H1 (cell line): ENCODE measurements around the gene RHBDD1. TPM values are rescaled to one million over a fixed set of nuclear protein-coding genes. Genes with fewer than 3 reads are reported as not detected.

Experiments used
- CTCF ChIA-PET: fragments of 300-600 bp; sonication (Branson Sonifier 250); formaldehyde crosslinking; loops from one replicate; lab custom pipeline; 2021; ENCODE audit not compliant: partially characterized antibody; lab: Charles Lee
- POLR2A ChIA-PET: fragments of 300-600 bp; sonication (Branson Sonifier 250); formaldehyde crosslinking; loops from one replicate; lab custom pipeline; 2021; ENCODE audit warnings: inconsistent platforms; ENCODE audit not compliant: partially characterized antibody; lab: Charles Lee
- DNase-seq, 2 experiments: peaks; one replicate each; pipeline versions ENCODE4 v3.0.0 to v3.0.0-alpha.2; 2010 to 2022; ENCODE audit warnings: low spot score in 2 of 2, low read depth in 1 of 2, mixed read lengths in 1 of 2
- FAIRE-seq: peaks from 2 replicates; lab custom pipeline; 2011; peaks lifted over from hg19 to GRCh38; lab: Jason Lieb, UNC
- H2AFZ ChIP-seq: 2 replicates; pipeline ENCODE4 v1.8.1; 2012; ENCODE audit warnings: low read length, inconsistent platforms
- H2AK5ac ChIP-seq: 2 replicates; pipeline ENCODE4 v1.6.1; 2013; ENCODE audit warnings: low read depth, low read length
- H2BK120ac ChIP-seq: replicated peaks from 2 replicates; pipeline ENCODE3; 2013; ENCODE audit warnings: low read depth, low read length, inconsistent platforms
- H2BK12ac ChIP-seq: 2 replicates; pipeline ENCODE4 v1.6.1; 2013; ENCODE audit warnings: low read depth, low read length
- H2BK15ac ChIP-seq: 2 replicates; pipeline ENCODE4 v1.6.1; 2013; ENCODE audit warnings: low read length
- H2BK20ac ChIP-seq: 2 replicates; pipeline ENCODE4 v1.6.1; 2013; ENCODE audit warnings: low read length
- H2BK5ac ChIP-seq: 2 replicates; pipeline ENCODE4 v1.6.1; 2013; ENCODE audit warnings: low read depth, low read length
- H3K14ac ChIP-seq: 2 replicates; pipeline ENCODE4 v1.6.1; 2013; ENCODE audit warnings: inconsistent platforms; ENCODE audit not compliant: insufficient read length
- H3K18ac ChIP-seq: 2 replicates; pipeline ENCODE4 v1.6.1; 2013; ENCODE audit warnings: low read length; ENCODE audit errors: extremely low read depth
- H3K23ac ChIP-seq: 2 replicates; pipeline ENCODE4 v1.6.1; 2013; ENCODE audit warnings: inconsistent platforms; ENCODE audit not compliant: insufficient read length
- H3K23me2 ChIP-seq: 2 replicates; pipeline ENCODE4 v1.6.1; 2013; ENCODE audit warnings: low read depth, low read length
- H3K27ac ChIP-seq: 2 replicates; pipeline ENCODE4 v1.6.1; 2011; ENCODE audit warnings: low read depth, low read length, inconsistent platforms
- H3K27me3 ChIP-seq, 4 experiments: replicated peaks in 1 of 4; 1 replicate in 1 of 4; 2 replicates in 3 of 4; pipeline versions ENCODE4 v1.6.1 to v1.8.1; 2011 to 2013; ENCODE audit warnings: low read length in 3 of 4, mild to moderate bottlenecking in 3 of 4, inconsistent platforms in 2 of 4, mixed read lengths in 2 of 4, moderate library complexity in 1 of 4; ENCODE audit not compliant: control insufficient read depth in 3 of 4, insufficient read depth in 3 of 4; ENCODE audit errors: extremely low read depth in 1 of 4
- H3K36me3 ChIP-seq, 4 experiments: 2 replicates each; pipeline versions ENCODE4 v1.6.1 to v1.8.1; 2011 to 2013; ENCODE audit warnings: mild to moderate bottlenecking in 4 of 4, low read length in 3 of 4, moderate library complexity in 2 of 4, control low read depth in 1 of 4, inconsistent platforms in 1 of 4; ENCODE audit not compliant: insufficient read depth in 4 of 4, control insufficient read depth in 2 of 4
- H3K4ac ChIP-seq: replicated peaks from 2 replicates; pipeline ENCODE3; 2013; ENCODE audit warnings: low read length, low read depth, mixed read lengths, inconsistent platforms; ENCODE audit not compliant: insufficient read length
- H3K4me1 ChIP-seq, 4 experiments: replicated peaks in 1 of 4; 1 replicate in 1 of 4; 2 replicates in 3 of 4; pipeline versions ENCODE4 v1.6.1 to v1.8.1; 2011 to 2013; ENCODE audit warnings: low read length in 3 of 4, inconsistent platforms in 2 of 4, mixed read lengths in 1 of 4; ENCODE audit not compliant: insufficient read depth in 4 of 4, control insufficient read depth in 3 of 4
- H3K4me2 ChIP-seq, 2 experiments: 2 replicates each; pipeline versions ENCODE4 v1.6.1 to v1.8.1; 2011 to 2013; ENCODE audit warnings: low read depth in 2 of 2, low read length in 2 of 2, control low read depth in 1 of 2, inconsistent platforms in 1 of 2, mild to moderate bottlenecking in 1 of 2; ENCODE audit not compliant: insufficient read depth in 1 of 2
- H3K4me3 ChIP-seq, 4 experiments: fragments of 200-600, 300-600 bp in 1 of 4; sonication (generic), shearing (Covaris generic), sonication (Bioruptor Twin) in 1 of 4; 2 replicates each; pipeline versions ENCODE4 v1.5.1 to v1.8.1; 2011 to 2016; ENCODE audit warnings: low read length in 4 of 4, low read depth in 3 of 4, control low read depth in 2 of 4, inconsistent platforms in 2 of 4, mild to moderate bottlenecking in 2 of 4, mixed read lengths in 1 of 4, moderate library complexity in 1 of 4; ENCODE audit not compliant: insufficient read depth in 2 of 4; ENCODE audit errors: extremely low read depth in 1 of 4
- H3K56ac ChIP-seq: replicated peaks from 2 replicates; pipeline ENCODE3; 2013; ENCODE audit warnings: low read depth, mild to moderate bottlenecking, mixed read lengths, low read length, inconsistent platforms; ENCODE audit not compliant: insufficient read length
- H3K79me1 ChIP-seq: 2 replicates; pipeline ENCODE4 v1.6.1; 2013; ENCODE audit warnings: low read depth, low read length, control low read depth
- H3K79me2 ChIP-seq, 2 experiments: 2 replicates each; pipeline versions ENCODE4 v1.6.1 to v1.8.1; 2012 to 2013; ENCODE audit warnings: low read length in 2 of 2, mild to moderate bottlenecking in 2 of 2, inconsistent platforms in 1 of 2; ENCODE audit not compliant: insufficient read depth in 2 of 2, control insufficient read depth in 1 of 2
- H3K9ac ChIP-seq, 4 experiments: replicated peaks in 1 of 4; 1 replicate in 1 of 4; 2 replicates in 3 of 4; pipeline versions ENCODE4 v1.6.1 to v1.8.1; 2011 to 2013; ENCODE audit warnings: low read depth in 3 of 4, low read length in 3 of 4, control low read depth in 2 of 4, mild to moderate bottlenecking in 2 of 4, moderate library complexity in 2 of 4, inconsistent platforms in 1 of 4; ENCODE audit errors: extremely low read depth in 1 of 4
- H3K9me3 ChIP-seq, 2 experiments: 2 replicates each; pipeline versions ENCODE4 v1.6.1 to v1.8.1; 2012 to 2013; ENCODE audit warnings: mild to moderate bottlenecking in 2 of 2, moderate library complexity in 2 of 2, control low read depth in 1 of 2, inconsistent platforms in 1 of 2, low read depth in 1 of 2, low read length in 1 of 2, mixed read lengths in 1 of 2; ENCODE audit not compliant: insufficient read depth in 2 of 2
- H4K20me1 ChIP-seq, 2 experiments: replicated peaks in 1 of 2; 2 replicates each; pipeline versions ENCODE3 to v1.8.1; 2011 to 2013; ENCODE audit warnings: inconsistent platforms in 2 of 2, low read length in 2 of 2, mild to moderate bottlenecking in 1 of 2; ENCODE audit not compliant: insufficient read depth in 2 of 2, control insufficient read depth in 1 of 2
- H4K5ac ChIP-seq: 2 replicates; pipeline ENCODE4 v1.6.1; 2013; ENCODE audit warnings: low read length, low read depth, mixed read lengths, inconsistent platforms; ENCODE audit not compliant: insufficient read length
- H4K8ac ChIP-seq: 2 replicates; pipeline ENCODE4 v1.8.0; 2013; ENCODE audit warnings: mild to moderate bottlenecking, moderate library complexity, low read length, inconsistent platforms; ENCODE audit not compliant: insufficient read depth; ENCODE audit errors: extremely low read depth
- H4K91ac ChIP-seq: replicated peaks from 2 replicates; pipeline ENCODE3; 2013; ENCODE audit warnings: low read length, mixed read lengths, inconsistent platforms; ENCODE audit not compliant: insufficient read length
- BACH1 ChIP-seq: IDR thresholded peaks from 2 replicates; pipeline ENCODE4 v1.6.1; 2012; ENCODE audit warnings: low read length, improper control_type of control experiment
- CBX8 ChIP-seq: fragments of 300-800, 300-1000 bp; sonication (generic); IDR thresholded peaks from 2 replicates; pipeline ENCODE4 v1.7.1; 2016; ENCODE audit warnings: low read depth, low read length, borderline replicate concordance
- CTCF ChIP-seq, 3 experiments: IDR thresholded peaks; 1 replicate in 2 of 3; 2 replicates in 1 of 3; pipeline versions ENCODE4 v1.5.1 to v1.6.1; 2011; ENCODE audit warnings: low read length in 3 of 3, mild to moderate bottlenecking in 3 of 3, inconsistent platforms in 2 of 3, low read depth in 1 of 3, moderate library complexity in 1 of 3; ENCODE audit not compliant: insufficient read depth in 1 of 3; ENCODE audit errors: control extremely low read depth in 1 of 3
- KDM1A ChIP-seq: fragments of 200-600, 300-600 bp; sonication (generic); IDR thresholded peaks from 2 replicates; pipeline ENCODE4 v1.7.1; 2016; ENCODE audit warnings: mild to moderate bottlenecking, low read length, borderline replicate concordance
- SIN3A ChIP-seq, 2 experiments: IDR thresholded peaks in 1 of 2; conservative IDR thresholded peaks in 1 of 2; 2 replicates each; pipeline ENCODE4 v1.6.1; 2011 to 2012; ENCODE audit warnings: low read length in 2 of 2, improper control_type of control experiment in 1 of 2, low read depth in 1 of 2, mild to moderate bottlenecking in 1 of 2
- SP4 ChIP-seq: IDR thresholded peaks from 2 replicates; pipeline ENCODE4 v1.6.1; 2012; ENCODE audit warnings: low read length, inconsistent platforms
- TAF7 ChIP-seq: optimal IDR thresholded peaks from 2 replicates; pipeline ENCODE3; 2011; ENCODE audit warnings: low read depth, mild to moderate bottlenecking, inconsistent platforms, low read length, moderate library complexity, borderline replicate concordance
- YY1 ChIP-seq: IDR thresholded peaks from 2 replicates; pipeline ENCODE4 v1.6.1; 2011; ENCODE audit warnings: low read depth, mild to moderate bottlenecking, low read length
- WGBS, 2 experiments: shearing (Covaris generic) in 1 of 2; methylation state at CpG; one replicate each; pipeline versions ENCODE4 v1.1.6 to v1.1.7; 2013 to 2015; ENCODE audit warnings: low lambda C conversion rate in 2 of 2, mixed read lengths in 2 of 2, inconsistent platforms in 1 of 2, low coverage in 1 of 2, missing lambda C conversion rate in 1 of 2; ENCODE audit not compliant: insufficient replicate concordance in 2 of 2, insufficient coverage in 1 of 2, insufficient read length in 1 of 2; ENCODE audit errors: extremely low coverage in 1 of 2, missing lambda C conversion rate in 1 of 2; 5-methylcytosine and 5-hydroxymethylcytosine counted together
- polyA plus RNA-seq, 7 experiments: library from polyadenylated mRNA; depleted of rRNA in 3 of 7; stranded (reverse) in 5 of 7; unstranded in 2 of 7; fragments of >200 nt in 5 of 7; fragments of 200-250 nt in 2 of 7; gene quantifications; 1 replicate in 5 of 7; 2 replicates in 1 of 7; 4 replicates in 1 of 7; pipeline versions ENCODE4 v1.2.1 to v1.2.3, GENCODE V29; 2011 to 2013; ENCODE audit warnings: missing spikeins in 2 of 7, mixed read lengths in 2 of 7
- total RNA-seq: library from RNA; stranded (reverse); fragmentation: NEBNext Ultra II Directional; extraction: Animal tissue kit (Norgen Biotek cat#: 25700); gene quantifications from 2 replicates; pipeline ENCODE4 v1.2.1, GENCODE V29; 2021

RHBDD1 gene
- total and polyA plus RNA-seq, 2 of the 8 experiments (the other 6 are each of a cell fraction or from before 2014, with no cell fraction given) = 10.5 to 23.1 TPM

GRCh38 chr2:227013881-227014280, 178.0 kb downstream of the RHBDD1 start:
- H2BK20ac ChIP-seq = no peak overlapping the region
- DNase-seq = no peak
- no peaks in the 10 kb centered on the region for H3K4me1 ChIP-seq
- no peak for FAIRE-seq
- no peak overlapping the region for H3K18ac ChIP-seq
- no peak overlapping the region for H3K4me3 ChIP-seq
- CTCF ChIA-PET = interaction anchor here (0.5 to 2.1 kb wide), 3 partner anchors 12 to 224 kb away, joined by 3 to 4 read pairs (median 4); no protein-coding TSS in a partner anchor
- no peak for TF ChIP-seq SP4
- no peak for TF ChIP-seq SIN3A (conservative IDR thresholded peaks at IDR 0.05 in 1 of 2, IDR thresholded peaks at IDR 0.05 in 1 of 2; ENCODE audit: low read depth in 1 of 2, low read length in 2 of 2)
- TF ChIP-seq CBX8 = no peak
- TF ChIP-seq BACH1 = no peak
- no peak for TF ChIP-seq KDM1A
- no peak for TF ChIP-seq YY1
- TF ChIP-seq CTCF (IDR thresholded peaks at IDR 0.05; ENCODE audit: control extremely low read depth in 1 of 3, insufficient read depth in 1 of 3, low read depth in 1 of 3, low read length in 3 of 3) = no peak
- TF ChIP-seq TAF7 = no peak
- no peak overlapping the region for H3K9ac ChIP-seq
- 91% methylated on average over 8 of the region's 8 CpGs; no CpG with 5 or more reads in 1 of the 2 experiments for WGBS, 2 experiments
- no peak overlapping the region for H4K91ac ChIP-seq
- no peak overlapping the region for H3K56ac ChIP-seq
- no peak overlapping the region for H2BK120ac ChIP-seq
- H3K4me2 ChIP-seq = no peak overlapping the region
- H4K5ac ChIP-seq = no peak overlapping the region
- no peaks in the 10 kb centered on the region for H3K79me2 ChIP-seq
- H3K14ac ChIP-seq = no peak overlapping the region
- no peak overlapping the region for H3K23ac ChIP-seq
- no peak overlapping the region for H2AFZ ChIP-seq
- no peaks in the 10 kb centered on the region for H3K9me3 ChIP-seq
- POLR2A ChIA-PET = no interaction called here
- no peak overlapping the region for H3K4ac ChIP-seq
- no peak overlapping the region for H2AK5ac ChIP-seq
- no peak overlapping the region for H3K27ac ChIP-seq
- H2BK5ac ChIP-seq = no peak overlapping the region
- no peaks in the 10 kb centered on the region for H3K23me2 ChIP-seq
- H2BK15ac ChIP-seq = no peak overlapping the region
- no peaks in the 10 kb centered on the region for H4K20me1 ChIP-seq
- no peaks in the 10 kb centered on the region for H3K79me1 ChIP-seq
- no peak overlapping the region for H2BK12ac ChIP-seq
- H4K8ac ChIP-seq = no peak overlapping the region
- H3K27me3 ChIP-seq = no peaks in the 10 kb centered on the region
- H3K36me3 ChIP-seq = no peaks in the 10 kb centered on the region
